Measurements from ENCODE around the gene FAM200B. TPM values are rescaled to one million over a fixed set of nuclear protein-coding genes. Genes with fewer than 3 reads are reported as not detected.

Gene FAM200B
- total RNA-seq, 1 donor from 2014 or later = 42.1 TPM

DNA sequence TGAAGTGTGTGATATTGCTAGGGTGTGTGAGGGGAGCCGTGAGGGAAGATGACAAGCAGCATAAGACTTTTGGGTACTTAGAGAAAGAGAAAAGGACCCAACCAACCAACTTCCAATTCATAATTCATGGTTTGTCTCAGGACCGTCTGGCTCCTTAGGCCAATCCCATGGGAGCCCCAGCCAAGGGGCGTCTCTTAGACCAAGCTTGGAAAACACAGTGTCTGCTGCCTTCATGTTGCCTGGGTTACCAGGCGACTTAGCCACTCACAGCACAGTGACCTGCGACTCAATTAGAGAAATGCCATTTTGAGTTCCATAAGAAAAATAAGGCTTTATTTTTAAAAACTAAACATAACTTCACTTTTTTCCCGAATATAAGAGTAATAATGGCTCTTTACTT is 53.9 kb downstream of the FAM200B start:
- DNase-seq (ENCODE audit: low read depth) = no peak
- Histone ChIP-seq H3K36me3 (ENCODE audit: control insufficient read depth, insufficient read depth, low read length) (no peaks in the 10 kb centered on the region), H3K27me3 (ENCODE audit: control insufficient read depth, insufficient read depth, low read length) (no peaks in the 10 kb centered on the region), H3K4me3 (ENCODE audit: low read depth, low read length) (no peak overlapping the region)
- TF ChIP-seq, protein P1, sequence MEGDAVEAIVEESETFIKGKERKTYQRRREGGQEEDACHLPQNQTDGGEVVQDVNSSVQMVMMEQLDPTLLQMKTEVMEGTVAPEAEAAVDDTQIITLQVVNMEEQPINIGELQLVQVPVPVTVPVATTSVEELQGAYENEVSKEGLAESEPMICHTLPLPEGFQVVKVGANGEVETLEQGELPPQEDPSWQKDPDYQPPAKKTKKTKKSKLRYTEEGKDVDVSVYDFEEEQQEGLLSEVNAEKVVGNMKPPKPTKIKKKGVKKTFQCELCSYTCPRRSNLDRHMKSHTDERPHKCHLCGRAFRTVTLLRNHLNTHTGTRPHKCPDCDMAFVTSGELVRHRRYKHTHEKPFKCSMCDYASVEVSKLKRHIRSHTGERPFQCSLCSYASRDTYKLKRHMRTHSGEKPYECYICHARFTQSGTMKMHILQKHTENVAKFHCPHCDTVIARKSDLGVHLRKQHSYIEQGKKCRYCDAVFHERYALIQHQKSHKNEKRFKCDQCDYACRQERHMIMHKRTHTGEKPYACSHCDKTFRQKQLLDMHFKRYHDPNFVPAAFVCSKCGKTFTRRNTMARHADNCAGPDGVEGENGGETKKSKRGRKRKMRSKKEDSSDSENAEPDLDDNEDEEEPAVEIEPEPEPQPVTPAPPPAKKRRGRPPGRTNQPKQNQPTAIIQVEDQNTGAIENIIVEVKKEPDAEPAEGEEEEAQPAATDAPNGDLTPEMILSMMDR (IDR thresholded peaks at IDR 0.05; ENCODE audit: insufficient read depth, low read length, poor library complexity, severe bottlenecking) = no peak

DNA sequence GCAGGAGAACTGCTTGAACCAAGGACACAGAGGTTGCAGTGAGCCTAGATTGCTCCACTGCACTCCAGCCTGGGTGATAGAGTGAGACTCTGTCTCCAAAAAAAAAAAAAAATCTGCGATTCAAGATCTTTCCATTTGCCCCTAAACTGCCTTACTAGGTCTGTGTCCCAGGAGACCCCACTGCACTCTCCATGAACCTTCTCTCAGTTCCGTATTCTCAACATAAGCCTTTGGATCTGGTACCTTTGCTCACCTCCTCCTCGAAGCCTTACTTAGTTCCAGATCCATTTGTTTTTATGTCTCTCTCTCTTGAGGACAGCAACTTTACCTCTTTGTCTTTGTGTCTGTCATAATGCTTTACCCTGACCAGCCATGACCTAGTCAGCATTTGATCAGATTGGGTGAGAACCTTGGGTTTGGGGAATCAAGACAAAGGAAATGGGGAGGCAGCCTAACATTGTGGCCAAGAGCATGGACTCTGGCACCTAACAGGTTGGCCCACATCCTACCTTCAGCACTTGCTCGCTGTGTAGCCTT is 55.0 kb downstream of the FAM200B start:
- H3K4me3 ChIP-seq (ENCODE audit: low read depth, low read length) = no peak overlapping the region
- TF ChIP-seq, protein P1 (IDR thresholded peaks at IDR 0.05; ENCODE audit: insufficient read depth, low read length, poor library complexity, severe bottlenecking) = no peak
- no peaks in the 10 kb centered on the region for H3K36me3 ChIP-seq (ENCODE audit: control insufficient read depth, insufficient read depth, low read length)
- H3K27me3 ChIP-seq (ENCODE audit: control insufficient read depth, insufficient read depth, low read length) = no peaks in the 10 kb centered on the region
- no peak for DNase-seq (ENCODE audit: low read depth)

DNA sequence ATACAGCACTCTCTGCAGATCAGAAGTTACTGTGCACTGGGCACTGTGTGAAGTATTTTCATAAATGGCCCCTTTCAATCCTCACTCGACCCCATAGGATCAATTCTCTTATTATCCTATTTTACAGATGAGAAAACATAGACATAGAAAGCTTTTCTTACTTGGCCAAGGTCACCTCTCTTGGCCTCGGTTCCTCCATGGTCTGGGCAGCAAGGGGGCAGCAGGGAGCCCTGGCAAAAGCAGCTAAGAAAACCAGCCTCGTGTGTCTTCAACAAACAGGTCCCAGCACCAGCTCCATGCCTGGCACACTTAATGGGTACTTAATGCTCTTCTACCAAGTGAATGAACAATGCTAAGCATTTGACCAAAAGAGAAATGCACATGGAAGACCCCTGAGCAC is 55.6 kb downstream of the FAM200B start:
- no peak for DNase-seq (ENCODE audit: low read depth)
- TF ChIP-seq, protein P1 (IDR thresholded peaks at IDR 0.05; ENCODE audit: insufficient read depth, low read length, poor library complexity, severe bottlenecking) = no peak
- H3K27me3 ChIP-seq (ENCODE audit: control insufficient read depth, insufficient read depth, low read length) = no peaks in the 10 kb centered on the region
- no peak overlapping the region for H3K4me3 ChIP-seq (ENCODE audit: low read depth, low read length)
- no peaks in the 10 kb centered on the region for H3K36me3 ChIP-seq (ENCODE audit: control insufficient read depth, insufficient read depth, low read length)

DNA sequence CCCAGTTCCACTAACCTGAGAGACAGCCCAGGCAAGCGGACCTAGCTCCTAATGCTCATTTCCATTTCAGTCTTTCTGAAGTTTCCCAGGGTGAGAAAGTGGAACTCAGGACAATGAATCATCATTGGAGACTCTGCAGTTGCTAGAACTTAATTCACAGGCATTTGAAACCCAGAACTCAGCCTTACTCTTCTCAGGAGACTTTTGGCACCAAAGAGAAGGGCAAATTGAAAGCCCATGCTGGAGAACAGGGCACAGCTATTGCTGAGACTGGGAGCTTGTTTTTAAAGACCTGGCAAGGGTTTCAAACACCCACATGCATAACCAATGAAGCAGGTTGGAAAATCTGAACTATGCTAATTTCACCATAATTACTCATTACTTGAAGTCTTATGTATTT is 57.2 kb downstream of the FAM200B start:
- Histone ChIP-seq H3K27me3 (ENCODE audit: control insufficient read depth, insufficient read depth, low read length) (no peaks in the 10 kb centered on the region), H3K36me3 (ENCODE audit: control insufficient read depth, insufficient read depth, low read length) (no peaks in the 10 kb centered on the region)
- no peak for DNase-seq (ENCODE audit: low read depth)

More for the DNA sequence above, 57.2 kb downstream of the FAM200B start:
- TF ChIP-seq, protein P1 (IDR thresholded peaks at IDR 0.05; ENCODE audit: insufficient read depth, low read length, poor library complexity, severe bottlenecking) = no peak
- no peak overlapping the region for H3K4me3 ChIP-seq (ENCODE audit: low read depth, low read length)

Other genes with a start within 250 kb of the FAM200B start
- gene CC2D2A, start 211.9 kb upstream of the FAM200B start, total RNA-seq = 18.3 and 28.0 TPM in 2 replicates
- 44.1 and 51.1 TPM in 2 replicates for gene FBXL5, start 26.5 kb upstream of the FAM200B start, total RNA-seq
- 3.4 and 4.9 TPM in 2 replicates for gene BST1, start 21.2 kb downstream of the FAM200B start, total RNA-seq
- 0.04 TPM in 1 of 2 replicates, not detected in the other for gene CD38, start 96.5 kb downstream of the FAM200B start, total RNA-seq